Mesothelial cell of epicardium (in vitro differentiated cells): ENCODE data around the gene EFCAB8. TPM values are rescaled to one million over a fixed set of nuclear protein-coding genes. Genes with fewer than 3 reads are reported as not detected.

Experiments
- DNase-seq, 2 experiments: peaks; one replicate each; pipeline ENCODE4 v3.0.0; 2021; ENCODE audit warnings: low spot score in 2 of 2; ENCODE audit not compliant: unreplicated experiment in 2 of 2
- H3K27ac Mint-ChIP-seq: 2 replicates; pipeline ENCODE4 v1.8.0; 2021; ENCODE audit warnings: mixed read lengths
- H3K27me3 Mint-ChIP-seq: 2 replicates; pipeline ENCODE4 v1.8.0; 2021; ENCODE audit warnings: low read depth, mixed read lengths
- H3K36me3 Mint-ChIP-seq: 2 replicates; pipeline ENCODE4 v1.8.0; 2021; ENCODE audit warnings: mixed read lengths
- H3K4me1 Mint-ChIP-seq: 2 replicates; pipeline ENCODE4 v1.8.0; 2021; ENCODE audit warnings: mixed read lengths
- H3K4me3 Mint-ChIP-seq: 2 replicates; pipeline ENCODE4 v1.8.0; 2021; ENCODE audit warnings: mild to moderate bottlenecking, moderate library complexity, mixed read lengths
- H3K9me3 Mint-ChIP-seq: 2 replicates; pipeline ENCODE4 v1.8.0; 2021; ENCODE audit warnings: mixed read lengths
- CTCF ChIP-seq: fragments of 200-600 bp; sonication (generic); IDR thresholded peaks from one replicate; pipeline ENCODE4 v1.5.0; 2021; ENCODE audit warnings: antibody characterized with exemption; ENCODE audit not compliant: unreplicated experiment
- total RNA-seq: library from RNA; stranded (reverse); gene quantifications from 3 replicates; pipeline ENCODE4 v1.2.1, GENCODE V29; 2021

Gene EFCAB8
- total RNA-seq, 1 donor from 2014 or later = 0.47 TPM

DNA sequence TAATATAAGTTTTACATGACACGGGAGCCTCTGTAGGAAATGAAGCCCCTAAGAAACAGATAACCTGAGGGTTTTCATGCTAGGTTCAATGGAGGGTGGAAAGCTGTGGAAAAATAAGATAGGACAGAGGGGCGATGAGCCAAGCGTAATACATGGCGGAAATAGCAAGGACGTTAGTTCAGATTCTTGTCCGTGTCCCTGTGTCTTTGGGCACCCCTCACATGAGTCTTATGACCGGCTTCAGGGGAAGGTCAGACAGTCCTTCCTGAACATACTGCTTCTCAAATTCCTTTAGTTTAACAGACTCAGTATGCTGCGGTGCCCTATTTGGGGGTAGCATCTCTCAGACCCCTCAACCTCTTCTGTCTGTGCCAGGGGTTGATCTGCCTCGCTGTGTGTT is 20.8 kb downstream of the EFCAB8 start:
- no peak for TF ChIP-seq CTCF
- peaks cover 2% of the 10 kb centered on the region for H3K4me1 Mint-ChIP-seq
- no peaks in the 10 kb centered on the region for H3K27me3 Mint-ChIP-seq
- H3K27ac Mint-ChIP-seq = no peak overlapping the region
- H3K36me3 Mint-ChIP-seq = no peaks in the 10 kb centered on the region
- no peaks in the 10 kb centered on the region for H3K9me3 Mint-ChIP-seq
- no peak overlapping the region for H3K4me3 Mint-ChIP-seq
- no peak for DNase-seq

GRCh38 chr20:32880635-32881034 is 21.9 kb downstream of the EFCAB8 start:
- DNase-seq = no peak
- no peak for TF ChIP-seq CTCF
- H3K36me3 Mint-ChIP-seq = no peaks in the 10 kb centered on the region
- H3K9me3 Mint-ChIP-seq = no peaks in the 10 kb centered on the region
- no peaks in the 10 kb centered on the region for H3K27me3 Mint-ChIP-seq
- H3K4me1 Mint-ChIP-seq = peaks cover 2% of the 10 kb centered on the region
- no peak overlapping the region for H3K4me3 Mint-ChIP-seq
- H3K27ac Mint-ChIP-seq = no peak overlapping the region

- no peak overlapping the region for H3K27ac Mint-ChIP-seq
- DNase-seq = no peak
Observed at GRCh38 chr20:32883081-32883480, 24.4 kb downstream of the EFCAB8 start.

DNA sequence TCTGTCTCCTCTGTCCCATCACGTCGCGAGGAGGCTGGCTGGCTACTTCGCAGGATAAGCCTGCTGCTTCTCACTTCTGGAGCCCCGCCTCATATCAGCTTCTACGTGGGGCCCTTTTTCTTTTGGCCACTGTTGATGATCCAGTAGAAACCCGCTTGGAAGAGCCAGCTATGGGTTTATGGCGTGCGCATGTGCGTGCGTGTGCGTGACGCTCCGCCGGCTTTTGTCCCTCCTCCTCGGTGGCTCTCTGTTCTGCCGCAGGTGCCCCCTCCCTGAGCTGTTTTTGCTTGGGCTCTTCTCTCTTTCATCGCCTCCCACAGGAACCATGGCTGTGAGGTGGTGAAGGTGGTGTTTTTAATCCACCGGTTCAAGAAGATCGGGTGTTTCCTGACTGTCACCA is 26.5 kb downstream of the EFCAB8 start:
- Mint-ChIP-seq H3K27ac (no peak overlapping the region), H3K36me3 (no peaks in the 10 kb centered on the region), H3K4me1 (no peaks in the 10 kb centered on the region), H3K4me3 (no peak overlapping the region), H3K27me3 (no peaks in the 10 kb centered on the region), H3K9me3 (no peaks in the 10 kb centered on the region)
- no peak for DNase-seq
- TF ChIP-seq CTCF = no peak

More at GRCh38 chr20:32883081-32883480, 24.4 kb downstream of the EFCAB8 start:
- Mint-ChIP-seq H3K4me3 (no peak overlapping the region), H3K27me3 (no peaks in the 10 kb centered on the region), H3K36me3 (no peaks in the 10 kb centered on the region), H3K9me3 (no peaks in the 10 kb centered on the region), H3K4me1 (no peaks in the 10 kb centered on the region)
- TF ChIP-seq CTCF = no peak

- Mint-ChIP-seq H3K36me3 (no peaks in the 10 kb centered on the region), H3K9me3 (no peaks in the 10 kb centered on the region), H3K27ac (no peak overlapping the region), H3K4me1 (no peaks in the 10 kb centered on the region), H3K27me3 (no peaks in the 10 kb centered on the region), H3K4me3 (no peak overlapping the region)
- DNase-seq = no peak
- no peak for TF ChIP-seq CTCF
Observed at GRCh38 chr20:32885952-32886351, 27.2 kb downstream of the EFCAB8 start.

DNA sequence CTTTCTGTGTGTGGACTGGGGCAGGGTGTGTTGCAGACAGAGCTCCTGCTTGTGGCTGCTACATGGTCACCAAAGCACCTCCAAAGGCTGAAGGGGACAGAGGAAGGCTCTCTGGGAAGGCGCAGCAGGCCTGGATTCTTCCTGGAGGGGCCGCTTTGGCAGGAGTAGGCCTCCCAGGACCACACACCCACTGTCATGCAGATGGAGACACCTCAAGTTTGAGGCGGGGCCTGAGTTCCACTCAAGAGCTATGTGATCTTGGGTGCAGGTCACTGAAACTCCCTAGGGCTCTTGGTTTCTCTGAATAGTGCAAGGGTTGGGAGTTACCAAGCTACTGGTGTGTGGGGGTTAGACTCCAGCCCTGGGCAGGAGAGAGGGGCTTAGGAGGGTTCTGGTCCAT is 27.9 kb downstream of the EFCAB8 start:
- Mint-ChIP-seq H3K27me3 (no peaks in the 10 kb centered on the region), H3K27ac (no peak overlapping the region), H3K9me3 (no peaks in the 10 kb centered on the region), H3K36me3 (no peaks in the 10 kb centered on the region), H3K4me3 (no peak overlapping the region), H3K4me1 (no peaks in the 10 kb centered on the region)
- DNase-seq = no peak
- no peak for TF ChIP-seq CTCF
